Esophagus mucosa (tissue), 1 donor: ENCODE measurements around the gene ADK. TPM values are rescaled to one million over a fixed set of nuclear protein-coding genes. Genes with fewer than 3 reads are reported as not detected.

ENCODE experiments used
- ATAC-seq: fragments of 200-7000 bp; cut with Tn5 transposase; one replicate; pipeline ENCODE4 v1.9.1; 2020
- total RNA-seq: library from RNA; stranded (reverse); gene quantifications from one replicate; pipeline ENCODE4 v1.2.4, GENCODE V29; 2023
- donor health status: DM: yes; HTN: yes; CAD: no.

ADK gene
- total RNA-seq, 1 donor from 2014 or later: 50.8 TPM

- ATAC-seq: no peak
Measured at GRCh38 chr10:74683067-74683466, 532.0 kb downstream of the ADK start.

DNA sequence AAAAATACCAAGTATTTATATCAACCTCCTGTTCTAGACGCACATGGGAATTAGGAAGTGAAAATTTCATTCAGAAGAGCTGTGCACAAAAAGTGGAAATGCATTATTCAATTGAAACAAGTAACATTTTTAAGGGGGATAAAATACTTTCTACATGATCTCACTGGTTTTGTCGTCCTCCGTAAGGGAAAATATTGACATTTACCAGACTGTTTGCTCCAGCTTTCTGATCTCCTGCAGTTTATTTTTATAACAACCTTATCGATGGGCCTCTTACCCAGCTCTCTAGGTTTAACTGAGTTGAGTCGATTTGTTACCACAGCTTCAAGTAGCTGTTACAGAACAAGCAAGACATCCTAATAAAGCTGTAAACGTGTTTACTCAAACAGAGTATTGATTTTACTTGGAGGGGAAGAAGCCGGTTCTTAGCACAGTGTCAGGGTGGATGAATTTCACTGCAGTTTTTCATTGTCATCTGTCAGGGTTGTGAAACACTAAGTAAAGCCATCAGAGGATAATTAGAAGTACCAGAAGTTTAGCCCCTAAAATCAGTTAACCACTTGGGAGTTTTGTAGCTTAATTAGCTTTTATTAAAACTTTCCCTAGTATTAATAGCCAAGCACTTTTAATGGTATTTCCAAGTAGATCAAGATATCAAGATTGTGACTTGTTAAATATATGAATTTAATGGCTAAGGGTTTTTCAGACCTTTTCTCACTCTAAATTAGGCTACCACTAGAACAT is 532.8 kb downstream of the ADK start:
- ATAC-seq: no peak

DNA sequence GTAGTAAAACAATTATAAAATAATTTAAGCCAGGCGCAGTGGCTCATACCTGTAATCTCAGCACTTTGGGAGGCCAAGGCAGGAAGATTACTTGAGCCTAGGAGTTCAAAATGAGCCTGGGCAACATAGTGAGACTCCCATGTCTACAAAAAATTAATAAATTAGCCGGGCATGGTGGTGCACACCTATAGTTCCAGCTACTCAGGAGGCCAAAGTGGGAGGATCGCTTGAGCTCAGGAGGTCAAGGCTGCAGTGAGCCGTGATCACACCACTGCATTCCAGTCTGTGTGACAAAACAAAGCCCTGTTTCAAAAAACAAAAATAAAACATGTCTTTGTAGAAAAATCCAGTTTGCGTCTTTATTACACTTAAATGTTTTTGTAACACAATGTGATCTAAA is 533.4 kb downstream of the ADK start:
- no peak for ATAC-seq

GRCh38 chr10:74685564-74685963 is 534.5 kb downstream of the ADK start:
- no peak for ATAC-seq

DNA sequence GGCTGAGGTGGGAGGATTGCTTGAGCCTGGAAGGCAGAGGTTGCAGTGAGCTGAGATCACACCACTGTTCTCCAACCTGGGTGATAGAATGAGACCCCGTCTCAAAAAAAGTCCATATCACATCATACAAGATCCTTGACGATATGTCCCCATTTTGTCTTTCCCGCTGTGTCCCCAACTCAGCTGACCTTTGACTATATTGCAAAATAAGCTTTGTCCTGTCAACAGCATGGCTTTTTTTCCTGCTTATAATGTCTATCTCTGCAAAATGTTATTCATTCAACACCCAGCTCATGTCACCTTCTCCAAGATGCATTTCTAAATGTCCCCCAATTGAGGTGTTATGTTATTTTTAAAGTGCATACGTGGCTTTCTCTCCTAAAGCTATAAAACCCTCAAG is 539.4 kb downstream of the ADK start:
- ATAC-seq: no peak

GRCh38 chr10:74691164-74691563 is 540.1 kb downstream of the ADK start:
- ATAC-seq: no peak

DNA sequence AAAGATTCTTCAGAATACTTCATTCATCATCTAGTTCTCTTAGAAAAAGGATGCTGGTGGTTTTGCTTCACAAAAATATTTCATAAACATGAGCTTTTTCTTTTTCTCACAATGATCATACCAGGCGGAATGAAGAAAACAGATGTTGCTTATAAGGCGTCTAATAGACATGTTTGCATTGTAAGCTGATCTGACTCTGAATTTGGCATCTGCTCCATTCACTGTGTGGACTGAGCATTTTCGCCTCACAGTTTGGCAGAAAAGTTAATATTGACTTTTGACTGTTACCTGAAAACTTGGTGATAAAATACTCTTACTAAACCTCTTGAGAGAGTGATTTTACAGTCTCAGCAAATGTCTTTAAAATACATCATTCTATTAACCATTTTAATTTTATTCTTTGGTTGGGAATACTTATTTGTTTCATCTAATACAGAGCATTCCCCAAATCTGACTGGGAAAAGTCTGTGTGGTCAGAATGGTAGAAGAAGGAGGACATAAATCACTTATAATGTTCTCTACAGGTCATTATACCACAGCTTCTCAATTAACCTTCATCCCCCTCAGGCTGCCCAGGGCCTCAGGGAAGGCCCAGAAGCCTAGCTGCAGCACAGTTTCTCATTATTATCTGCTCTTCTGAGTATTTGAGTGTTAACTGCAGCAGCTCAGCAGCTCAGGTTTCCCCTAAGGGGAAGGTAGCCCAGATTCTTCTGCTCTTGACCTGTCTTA is 553.8 kb downstream of the ADK start:
- ATAC-seq: no peak

DNA sequence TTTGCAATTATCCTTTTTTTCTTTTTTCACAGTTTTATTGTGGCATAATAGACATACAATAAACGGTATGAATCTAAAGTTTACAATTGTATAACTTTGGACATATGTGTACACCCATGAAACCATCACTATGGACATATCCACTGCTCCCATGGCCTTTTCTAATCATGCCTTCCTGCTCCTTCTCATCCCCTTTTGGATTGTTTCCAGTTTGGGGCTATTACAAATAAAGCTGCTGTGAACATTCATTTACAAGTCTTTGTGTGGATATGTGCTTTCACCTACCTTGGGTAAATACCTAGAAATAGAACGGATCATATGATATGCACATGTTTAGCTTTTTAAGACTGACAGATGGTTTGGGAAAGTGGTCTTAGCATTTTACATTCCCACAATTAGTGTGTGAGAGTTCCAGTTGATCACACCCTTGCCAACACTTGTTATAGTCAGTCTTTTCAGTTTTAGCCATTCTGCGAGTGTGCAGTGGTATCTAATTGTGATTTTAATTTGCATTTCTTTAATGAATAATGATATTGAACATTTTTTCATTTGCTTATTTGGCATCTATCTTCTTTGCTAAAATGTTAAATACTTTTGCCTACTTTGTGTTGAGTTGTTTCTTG is 554.4 kb downstream of the ADK start:
- ATAC-seq: no peak

DNA sequence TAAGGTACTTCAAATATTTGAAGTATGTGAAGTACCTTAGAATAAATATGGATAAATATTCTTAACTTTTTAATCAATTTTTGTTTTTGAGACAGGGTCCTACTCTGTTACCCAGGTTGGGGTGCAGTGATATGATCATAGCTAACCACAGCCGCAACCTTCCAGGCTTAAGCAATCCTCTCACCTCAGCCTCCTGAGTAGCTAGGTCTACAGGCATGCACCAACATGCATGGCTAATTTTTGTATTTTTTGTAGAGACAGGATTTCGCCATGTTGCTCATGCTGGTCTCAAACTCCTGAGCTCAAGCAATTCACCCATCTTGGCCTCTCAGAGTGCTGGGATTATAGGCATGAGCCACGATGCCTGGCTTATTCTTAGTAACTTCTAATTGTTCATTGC is 555.9 kb downstream of the ADK start:
- no peak for ATAC-seq

DNA sequence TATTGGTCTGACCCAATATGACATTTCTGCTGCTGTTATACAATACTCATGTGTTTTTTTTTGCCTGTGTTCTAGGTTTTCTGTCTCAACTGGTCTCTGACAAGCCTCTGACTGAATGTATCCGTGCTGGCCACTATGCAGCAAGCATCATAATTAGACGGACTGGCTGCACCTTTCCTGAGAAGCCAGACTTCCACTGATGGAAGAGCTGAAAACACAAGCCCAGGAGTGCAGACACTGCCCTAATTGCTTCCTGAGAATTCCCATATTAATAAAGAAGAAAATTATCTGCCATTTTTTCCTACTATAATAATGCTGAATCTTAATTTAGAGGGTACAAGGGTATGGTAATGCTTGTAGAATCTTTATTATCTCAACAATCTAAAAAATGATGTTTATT is 557.2 kb downstream of the ADK start:
- ATAC-seq: no peak

DNA sequence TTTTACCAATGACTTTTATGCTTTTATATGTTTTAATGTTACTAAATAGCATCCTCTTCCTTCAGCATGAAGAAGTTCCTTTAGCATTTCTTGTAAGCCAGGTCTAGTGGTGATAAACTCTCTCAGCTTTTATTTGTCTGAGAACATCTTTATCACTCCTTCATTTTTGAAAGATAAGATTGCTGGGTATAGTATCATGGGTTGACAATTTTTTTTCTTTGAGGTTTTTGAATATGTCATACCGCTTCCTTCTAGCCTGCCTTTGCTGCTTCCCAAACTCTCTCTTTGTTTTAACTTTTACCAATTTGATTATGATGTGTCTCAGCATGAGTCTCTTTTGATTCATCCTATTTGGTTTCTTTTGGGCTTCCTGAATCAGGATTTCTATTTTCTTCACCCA is 567.2 kb downstream of the ADK start:
- no peak for ATAC-seq

GRCh38 chr10:74728225-74728624 is 577.2 kb downstream of the ADK start:
- ATAC-seq: no peak

- ATAC-seq: no peak
Measured at GRCh38 chr10:74730246-74730645, 579.2 kb downstream of the ADK start.

DNA sequence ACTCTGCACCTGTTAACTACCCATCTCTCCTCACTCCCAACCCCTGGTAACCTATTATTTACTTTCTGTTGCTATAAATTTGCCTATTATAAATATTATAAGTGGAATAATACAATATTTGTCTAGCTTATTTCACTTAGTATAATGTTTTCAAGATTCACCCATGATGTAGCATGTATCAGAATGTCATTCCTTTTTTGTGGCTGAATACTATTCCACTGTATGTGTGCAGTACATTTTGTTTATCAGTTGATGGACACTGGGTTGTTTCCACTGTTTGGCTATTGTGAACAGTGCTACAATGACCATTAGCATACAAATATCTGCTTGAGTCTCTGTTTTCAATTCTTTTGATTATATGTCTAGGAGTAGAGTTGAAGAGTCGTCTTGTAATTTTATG is 582.6 kb downstream of the ADK start:
- ATAC-seq: no peak

- no peak for ATAC-seq
Measured at GRCh38 chr10:74736029-74736428, 585.0 kb downstream of the ADK start.

DNA sequence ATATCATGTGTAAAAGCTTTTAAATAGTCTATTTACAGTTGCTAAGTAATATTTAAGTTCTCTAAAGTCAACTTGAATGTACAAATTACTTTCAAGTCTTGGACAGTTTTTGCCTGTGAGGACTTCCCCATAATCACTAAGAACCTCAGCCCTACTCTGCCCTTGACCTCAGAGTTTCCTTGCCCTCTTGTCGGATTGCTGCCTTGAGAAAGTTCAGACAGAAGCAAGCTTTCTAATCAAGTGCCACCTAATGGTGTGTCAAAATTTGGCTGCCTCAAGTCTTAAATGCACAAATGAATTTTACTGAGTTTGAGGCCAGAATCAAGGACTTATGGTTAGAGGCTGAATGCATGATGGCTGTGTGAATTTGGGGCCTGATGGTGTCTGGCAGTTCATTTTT is 587.0 kb downstream of the ADK start:
- ATAC-seq: no peak

DNA sequence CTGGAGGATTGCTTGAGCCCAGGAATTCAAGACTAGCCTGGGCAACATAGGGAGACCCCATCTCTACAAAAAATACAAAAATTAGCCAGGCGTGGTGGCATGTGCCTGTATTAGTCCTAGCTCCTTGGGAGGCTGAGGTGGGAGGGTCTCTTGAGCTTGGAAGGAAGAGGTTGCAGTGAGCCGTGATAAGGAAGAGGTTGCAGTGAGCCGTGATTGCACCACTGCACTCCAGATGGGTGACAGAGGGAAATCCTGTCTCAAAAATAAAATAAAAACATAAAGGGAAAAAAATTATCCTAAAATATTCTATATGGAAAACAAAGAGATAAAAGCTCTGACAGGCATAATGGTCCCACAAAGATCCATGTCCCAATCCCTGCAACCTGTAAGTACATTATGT is 587.5 kb downstream of the ADK start:
- no peak for ATAC-seq

DNA sequence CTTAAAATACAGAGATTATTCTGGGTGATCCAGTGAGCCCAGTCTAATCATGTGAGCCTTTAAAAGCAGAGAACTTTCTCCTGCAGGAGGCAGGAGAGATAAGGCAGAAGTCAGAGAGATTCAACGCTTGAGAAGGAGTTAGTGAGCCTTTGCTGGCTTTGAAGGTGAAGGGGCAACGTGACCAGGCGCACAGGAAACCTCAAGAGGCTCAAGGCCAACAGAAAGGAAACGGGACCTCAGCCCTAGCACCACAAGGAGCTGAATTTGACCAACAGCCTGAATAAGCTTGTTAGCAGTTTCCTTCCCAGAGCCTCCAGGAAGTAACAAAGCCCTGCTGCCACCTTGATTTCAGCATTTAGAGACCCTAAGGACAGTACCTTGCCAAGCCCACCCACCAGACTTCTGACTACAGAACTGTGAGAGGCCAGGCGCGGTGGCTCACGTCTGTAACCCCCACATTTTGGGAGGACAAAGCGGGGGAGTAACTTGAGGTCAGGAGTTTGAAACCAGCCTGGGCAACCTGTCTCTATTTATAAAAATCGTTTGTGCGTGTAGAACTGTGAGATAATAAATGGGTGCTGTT is 588.1 kb downstream of the ADK start:
- no peak for ATAC-seq

DNA sequence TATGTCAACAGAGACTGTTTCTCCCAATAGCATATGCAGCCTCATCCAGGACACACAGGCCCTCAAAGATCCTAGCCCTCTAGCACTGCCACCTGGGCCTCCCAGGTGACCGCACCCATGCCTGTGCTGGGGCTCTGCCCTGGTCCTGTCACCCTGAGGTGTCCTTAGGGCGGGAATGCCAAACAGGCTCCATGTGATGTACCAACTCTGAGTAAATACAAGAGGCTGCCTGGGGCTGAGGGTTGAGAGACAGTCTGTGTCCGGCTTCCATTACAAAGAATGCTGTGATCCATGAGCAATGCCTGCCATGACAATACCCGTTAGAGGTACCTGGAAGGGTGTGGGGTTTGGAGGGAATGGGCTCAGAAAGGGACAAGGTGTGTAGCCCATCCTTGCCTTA is 592.4 kb downstream of the ADK start:
- ATAC-seq: peak; percentile 45

DNA sequence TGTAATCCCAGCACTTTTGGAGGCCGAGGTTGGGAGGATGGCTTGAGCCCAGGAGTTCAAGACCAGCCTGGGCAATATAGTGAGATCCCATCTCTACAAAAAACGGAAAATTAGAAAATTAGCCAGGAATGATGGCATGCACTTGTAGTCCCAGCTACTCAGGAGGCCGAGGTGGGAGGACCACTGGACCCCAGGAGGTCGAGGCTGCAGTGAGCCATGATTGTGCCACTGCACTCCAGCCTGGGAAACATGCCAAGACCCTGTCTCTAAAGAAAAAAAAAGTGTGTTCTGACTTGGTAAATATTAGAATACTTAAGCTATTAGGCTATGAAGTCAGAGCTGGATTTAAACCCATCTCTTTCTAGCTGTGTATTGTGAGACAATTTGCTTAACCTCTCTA is 594.4 kb downstream of the ADK start:
- ATAC-seq: no peak

DNA sequence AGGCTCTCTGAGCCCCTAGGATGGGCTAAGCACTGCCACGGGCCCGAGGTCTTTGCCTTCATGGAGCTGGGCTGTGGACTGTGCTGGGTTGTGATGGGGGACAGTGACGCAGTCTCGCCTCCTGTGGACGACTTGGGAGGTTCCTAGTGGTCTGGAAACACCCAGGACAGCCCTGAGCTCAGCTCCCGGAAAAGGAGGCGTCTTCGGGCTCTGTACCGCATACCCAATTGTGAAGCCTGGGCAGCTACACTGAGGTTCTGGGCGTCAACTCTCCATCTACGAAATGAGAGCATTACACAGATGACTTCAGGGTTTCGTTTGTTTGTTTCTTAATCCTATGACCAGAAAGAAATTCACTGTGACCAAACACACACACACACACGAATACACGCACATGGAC is 595.8 kb downstream of the ADK start:
- ATAC-seq: no peak

DNA sequence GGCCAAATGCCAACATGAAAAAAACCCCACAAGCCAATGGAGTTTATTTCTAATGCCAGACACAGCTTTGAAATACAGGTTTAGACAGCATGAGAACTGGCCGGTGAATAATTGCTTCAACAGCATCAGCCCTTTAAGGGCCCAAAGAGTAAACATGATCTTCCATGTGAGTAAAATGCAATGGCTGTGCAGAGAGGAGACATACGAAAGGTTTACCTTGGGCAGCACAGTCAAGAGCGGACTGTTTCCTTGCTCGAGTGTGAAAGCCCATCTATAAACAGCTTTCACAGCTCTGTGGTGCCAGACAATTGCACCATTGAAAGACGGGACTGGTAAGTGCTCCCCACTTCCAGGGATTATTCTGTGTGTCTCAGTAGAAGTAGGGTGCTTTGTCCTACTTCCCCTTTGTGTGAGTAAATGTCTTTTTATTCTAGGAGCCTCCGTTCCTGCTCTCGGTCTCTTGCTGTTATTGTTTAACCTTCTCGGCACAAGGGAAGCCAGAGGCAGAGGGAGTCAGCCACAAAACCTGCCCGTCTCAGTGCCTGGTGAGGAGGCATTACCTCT is 597.5 kb downstream of the ADK start:
- ATAC-seq: no peak

GRCh38 chr10:74750848-74751274 is 599.8 kb downstream of the ADK start:
- no peak for ATAC-seq
